ENCODE measurements around the gene TBC1D4.

TBC1D4 gene

DNA sequence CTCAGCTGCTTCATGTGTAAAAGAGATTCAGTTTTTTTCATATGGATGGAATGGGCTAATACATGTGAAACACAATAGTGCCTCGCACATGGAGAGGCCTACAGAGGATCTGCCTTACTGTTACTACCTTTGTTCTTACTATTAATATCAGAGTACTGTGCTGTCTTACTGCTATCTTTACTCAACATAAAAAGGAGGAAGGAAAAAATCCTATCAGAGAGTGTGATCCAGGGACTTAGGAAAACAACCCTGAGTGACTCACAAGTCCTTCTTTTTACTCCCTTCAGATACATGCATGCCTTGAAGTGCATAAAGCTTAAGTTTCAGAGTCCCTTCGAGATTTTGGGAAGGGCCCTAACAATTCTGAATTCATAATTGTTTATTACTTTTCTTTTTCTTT lies 136.8 kb downstream of the TBC1D4 start:
- DNase-seq (ENCODE audit: low read depth, low spot score), result no peak
- H3K4me3 ChIP-seq (ENCODE audit: low read length), result no peak overlapping the region

DNA sequence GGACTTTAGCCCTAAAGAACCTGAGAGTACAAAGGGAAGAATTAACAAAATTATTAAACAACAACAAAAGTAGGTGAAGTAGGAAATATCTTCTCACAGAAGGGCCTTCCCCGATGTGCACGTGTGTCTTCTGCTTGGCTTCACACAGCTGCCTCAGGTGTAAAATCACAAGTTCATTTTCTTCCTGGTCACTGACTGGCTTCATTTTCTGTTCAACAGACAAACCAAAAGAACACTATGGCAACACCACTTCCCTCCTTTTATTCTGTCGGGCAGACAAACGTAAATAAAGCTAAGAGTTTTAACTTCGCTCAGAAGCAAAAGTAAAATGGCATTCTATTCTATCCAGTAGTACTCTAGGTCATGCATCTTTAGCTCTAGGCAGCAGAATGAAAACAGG lies 140.9 kb downstream of the TBC1D4 start:
- no peak overlapping the region for H3K4me3 ChIP-seq (ENCODE audit: low read length)
- no peak for DNase-seq (ENCODE audit: low read depth, low spot score)

DNA sequence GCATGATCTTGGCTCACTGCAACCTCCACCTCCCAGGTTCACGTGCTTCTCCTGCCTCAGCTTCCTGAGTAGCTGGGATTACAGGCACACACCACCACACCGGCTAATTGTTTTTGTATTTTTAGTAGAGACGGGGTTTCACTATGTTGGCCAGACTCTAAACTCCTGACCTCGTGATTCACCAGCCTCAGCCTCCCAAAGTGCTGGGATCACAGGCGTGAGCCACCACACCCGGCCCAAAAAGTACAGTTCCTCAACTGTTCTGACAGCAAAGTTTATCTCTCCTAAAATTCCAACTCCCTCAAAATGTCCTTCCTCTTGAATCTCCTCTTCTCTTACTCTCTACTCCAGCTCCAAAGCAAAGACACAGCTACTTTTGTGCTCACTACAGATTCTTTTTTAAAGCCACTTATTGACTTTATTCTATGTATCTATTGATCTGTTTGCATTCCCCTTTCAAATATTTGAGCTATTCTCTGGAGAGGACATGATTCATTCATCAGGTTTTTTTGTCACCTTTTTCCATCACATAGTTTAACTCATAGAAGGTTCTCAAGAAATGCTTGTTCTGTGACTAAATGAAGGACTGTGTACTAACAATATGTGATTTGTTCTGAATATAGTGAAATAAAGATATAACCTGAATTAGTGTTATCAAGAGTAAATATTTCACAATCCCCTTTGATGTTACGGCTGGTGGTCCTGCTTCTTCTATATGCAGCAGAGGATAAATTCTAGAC lies 142.2 kb downstream of the TBC1D4 start:
- DNase-seq (ENCODE audit: low read depth, low spot score), result no peak
- H3K4me3 ChIP-seq (ENCODE audit: low read length), result no peak overlapping the region

DNA sequence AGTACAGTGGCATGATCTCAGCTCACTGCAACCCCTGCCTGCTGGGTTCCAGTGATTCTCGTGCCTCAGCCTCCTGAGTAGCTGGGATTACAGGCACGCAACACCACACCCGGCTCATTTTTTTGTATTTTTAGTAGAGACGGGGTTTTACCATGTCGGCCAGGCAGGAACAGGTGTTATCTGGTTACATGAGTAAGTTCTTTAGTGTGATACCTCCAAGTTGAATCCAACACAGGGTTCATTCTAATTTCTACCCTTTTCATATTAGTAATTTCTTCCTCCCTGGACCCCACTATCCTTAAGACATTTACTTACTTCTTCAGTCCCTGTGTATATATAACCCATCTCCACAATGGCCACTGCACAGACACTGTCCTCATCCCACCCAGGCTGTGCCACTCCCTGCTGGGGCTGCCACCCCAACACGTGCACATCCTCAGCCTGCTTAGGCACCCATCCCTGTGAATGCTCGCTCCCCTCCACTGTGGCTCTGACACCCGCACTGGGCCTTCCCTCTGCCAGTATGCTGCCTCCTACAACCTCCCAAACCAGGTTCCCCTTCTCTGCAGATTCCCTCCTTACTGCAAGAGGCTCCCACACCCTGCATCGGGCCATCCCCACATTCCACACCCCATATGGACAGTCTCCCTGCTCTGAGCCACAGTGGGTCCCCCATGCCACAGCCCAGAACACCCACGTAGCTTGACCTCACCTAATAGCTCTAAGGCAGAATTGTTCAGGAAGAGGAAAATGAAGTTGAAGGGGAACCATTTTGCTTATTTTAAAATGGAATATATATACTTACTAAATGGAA lies 147.1 kb downstream of the TBC1D4 start:
- no peak overlapping the region for H3K4me3 ChIP-seq (ENCODE audit: low read length)
- no peak for DNase-seq (ENCODE audit: low read depth, low spot score)

DNA sequence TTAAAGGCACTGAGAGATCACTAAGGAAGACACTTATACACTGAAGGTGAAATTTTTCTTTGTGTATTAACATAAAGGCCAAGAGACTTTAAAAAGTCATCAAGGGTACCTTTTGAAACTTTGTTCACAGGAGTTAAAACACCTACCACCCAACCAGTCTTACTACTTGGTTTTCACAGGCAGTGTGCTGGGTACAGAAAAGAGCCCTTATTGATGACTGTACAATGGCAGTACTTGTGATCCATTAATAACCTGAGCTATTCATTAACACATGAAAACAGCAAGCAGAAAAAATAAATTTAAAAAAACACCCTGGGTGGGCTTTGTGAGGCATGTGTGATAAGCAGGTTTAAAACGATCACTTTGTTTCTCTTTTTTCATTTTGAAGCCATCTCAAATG lies 148.9 kb downstream of the TBC1D4 start:
- no peak overlapping the region for H3K4me3 ChIP-seq (ENCODE audit: low read length)
- no peak for DNase-seq (ENCODE audit: low read depth, low spot score)

DNA sequence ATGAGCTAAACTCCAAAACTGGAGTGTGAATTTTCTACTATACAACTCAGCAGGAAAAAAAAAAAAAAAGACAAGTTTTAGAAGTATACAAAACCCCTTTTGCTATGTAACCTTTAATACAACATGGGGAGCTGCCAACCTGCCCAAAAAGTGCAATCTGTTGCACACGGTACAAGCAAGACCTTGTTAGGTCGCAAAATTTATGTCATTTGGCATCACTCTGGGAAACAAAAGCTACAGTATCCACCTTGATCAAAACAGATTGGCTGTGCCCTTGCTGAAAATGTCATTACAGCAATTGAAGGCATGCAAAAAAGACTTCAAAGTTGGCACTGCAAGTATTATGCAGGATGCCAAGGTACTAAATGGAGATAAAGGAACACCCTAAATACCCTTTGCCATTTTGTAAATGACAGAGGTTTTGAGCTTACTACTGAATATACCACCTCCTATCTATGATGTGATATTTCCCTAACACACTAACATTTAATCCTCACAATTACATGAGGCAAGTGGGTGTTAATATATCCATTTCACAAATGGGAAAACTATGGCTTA lies 150.1 kb downstream of the TBC1D4 start:
- H3K4me3 ChIP-seq (ENCODE audit: low read length), result no peak overlapping the region
- no peak for DNase-seq (ENCODE audit: low read depth, low spot score)

DNA sequence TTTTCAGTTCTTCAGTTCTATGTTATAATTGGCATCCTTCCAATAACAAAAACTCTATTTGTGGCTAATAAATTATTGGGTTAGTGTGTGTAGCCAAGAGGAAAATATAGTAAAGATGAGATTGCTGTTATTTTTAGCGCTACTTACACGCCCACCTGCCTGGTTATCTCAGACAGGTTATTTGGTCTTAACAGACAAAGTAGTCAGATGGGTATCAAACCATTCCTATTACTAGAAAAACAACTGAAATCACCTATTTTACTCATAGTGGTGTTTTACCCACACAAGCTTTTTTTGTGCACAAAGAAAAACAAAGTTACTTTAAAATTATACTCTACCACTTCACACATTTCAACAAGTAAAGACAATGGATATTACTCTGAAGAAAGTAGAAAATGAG lies 151.2 kb downstream of the TBC1D4 start:
- DNase-seq (ENCODE audit: low read depth, low spot score), result no peak
- H3K4me3 ChIP-seq (ENCODE audit: low read length), result no peak overlapping the region

DNA sequence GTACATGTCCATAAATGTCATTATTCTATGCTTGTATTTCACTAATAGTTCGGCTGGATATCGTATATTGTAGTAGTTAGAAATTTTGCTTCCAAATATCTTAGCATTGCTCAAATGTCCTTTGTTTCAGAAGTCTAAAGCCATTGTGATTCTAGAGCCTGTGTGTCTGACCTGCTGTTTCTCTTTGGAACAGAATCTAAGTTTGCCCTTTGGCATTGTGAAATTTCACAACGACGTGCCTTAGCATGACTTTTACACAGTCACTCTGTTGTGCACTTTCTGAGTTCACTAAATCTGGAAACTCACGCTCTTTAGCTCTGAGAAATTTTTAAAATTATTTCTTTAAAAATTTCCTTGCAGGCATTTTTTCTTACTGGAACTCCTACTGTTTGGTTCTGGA lies 152.2 kb downstream of the TBC1D4 start:
- no peak overlapping the region for H3K4me3 ChIP-seq (ENCODE audit: low read length)
- no peak for DNase-seq (ENCODE audit: low read depth, low spot score)

DNA sequence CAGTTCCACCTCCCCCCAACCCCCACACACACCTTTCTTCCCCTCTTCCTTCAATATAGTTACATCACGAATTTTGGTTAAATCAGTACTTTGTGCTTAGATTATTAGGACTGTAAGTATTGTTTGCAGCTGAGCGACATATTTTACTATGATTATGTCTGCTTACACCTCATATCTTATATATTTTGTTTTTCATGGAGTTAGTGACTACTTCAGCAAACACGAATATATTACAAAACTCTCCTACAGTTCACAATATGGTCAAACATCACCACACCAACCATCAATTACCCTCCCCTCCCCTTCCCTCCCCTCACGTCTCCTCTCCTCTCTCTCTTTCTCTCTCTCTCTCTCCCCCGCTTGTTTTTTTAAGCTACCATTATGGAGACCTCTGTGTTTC lies 152.9 kb downstream of the TBC1D4 start:
- no peak overlapping the region for H3K4me3 ChIP-seq (ENCODE audit: low read length)
- DNase-seq (ENCODE audit: low read depth, low spot score), result no peak

DNA sequence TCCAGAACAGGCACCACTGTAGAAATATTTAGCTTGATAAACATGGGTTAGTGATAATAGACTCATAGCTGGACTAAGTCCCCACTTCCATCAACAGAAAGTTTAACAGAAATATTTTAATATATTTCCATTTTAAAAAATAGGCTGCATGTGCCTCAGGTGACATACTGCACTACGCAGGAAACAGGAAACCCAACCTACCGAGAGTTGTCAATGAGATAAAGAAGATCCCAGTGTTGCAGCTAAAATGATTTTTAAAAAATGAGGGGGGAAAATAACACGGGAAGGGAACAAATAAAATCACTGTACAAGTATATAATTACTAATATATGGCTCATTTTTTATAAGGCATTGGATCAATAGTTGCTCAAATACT lies 154.8 kb downstream of the TBC1D4 start:
- peak overlapping the region; percentile 65 for H3K4me3 ChIP-seq (ENCODE audit: low read length)
- peak; percentile 38 for DNase-seq (ENCODE audit: low read depth, low spot score)

DNA sequence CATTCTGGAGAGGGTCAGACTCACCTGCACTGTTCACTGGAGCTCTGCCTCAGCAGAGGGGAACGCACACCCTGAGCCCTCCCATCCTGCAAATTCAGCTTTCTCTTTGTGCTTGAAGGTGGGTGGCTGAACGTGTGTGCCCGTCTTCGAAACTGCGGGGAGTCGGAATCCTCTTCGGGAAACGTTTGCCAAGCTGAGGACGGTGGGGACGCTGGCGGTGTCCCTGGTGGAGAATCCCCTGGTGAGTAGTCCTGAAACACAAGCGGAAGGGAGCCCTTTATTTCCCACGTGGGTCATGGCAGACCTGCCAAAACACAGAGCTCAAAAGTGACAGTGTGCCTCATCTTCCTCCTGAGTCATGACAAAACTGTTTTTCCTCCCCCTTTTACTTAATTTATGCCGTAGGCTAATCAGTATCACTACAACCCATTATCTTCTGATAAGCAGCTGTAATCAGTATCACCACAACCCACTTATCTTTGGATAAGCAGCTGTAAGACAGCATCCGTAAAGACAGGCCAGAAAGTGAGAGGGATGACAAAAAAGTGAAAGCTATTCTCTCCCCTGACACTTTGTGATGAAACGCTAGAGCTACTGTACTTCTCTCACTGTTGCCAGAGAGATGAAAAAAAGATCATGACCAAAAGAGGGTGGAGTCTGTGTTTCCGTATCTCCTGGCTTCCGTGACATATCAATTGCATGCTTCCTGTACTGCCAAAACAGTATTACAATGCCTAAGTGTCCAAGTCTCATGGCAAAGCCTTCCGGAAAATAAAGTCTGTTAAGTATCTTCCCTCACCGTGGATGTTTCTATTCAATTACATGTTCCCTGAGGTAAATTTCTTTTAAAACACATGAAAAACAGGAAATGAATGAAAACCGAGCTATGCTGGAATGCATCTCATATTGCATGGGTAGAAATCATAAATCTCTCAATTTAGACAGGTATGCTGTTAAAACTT lies 155.5 kb downstream of the TBC1D4 start:
- DNase-seq (ENCODE audit: low read depth, low spot score), result peak; percentile 94

DNA sequence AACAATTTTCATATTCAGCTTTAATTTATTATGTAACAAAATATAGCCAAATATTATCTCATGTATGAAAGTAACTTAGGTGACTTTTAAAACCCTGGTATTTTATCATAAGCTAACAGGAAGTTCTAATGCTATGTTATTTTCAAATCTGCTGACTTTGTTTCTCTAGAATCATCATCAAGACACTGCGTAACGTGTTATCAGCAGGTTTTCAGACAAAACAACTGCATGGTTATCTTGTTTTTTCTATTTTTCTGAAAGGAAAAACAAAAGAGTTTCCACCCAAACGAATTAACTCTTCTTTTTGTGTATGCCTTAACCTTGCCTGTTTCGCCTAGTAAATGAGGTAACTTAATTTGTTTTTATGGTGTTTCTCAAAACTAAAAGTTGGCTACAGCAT lies 156.3 kb downstream of the TBC1D4 start:
- H3K4me3 ChIP-seq (ENCODE audit: low read length), result peak overlapping the region; percentile 65
- DNase-seq (ENCODE audit: low read depth, low spot score), result no peak

More for the DNA sequence above, 155.5 kb downstream of the TBC1D4 start:
- peak overlapping the region; percentile 65 for H3K4me3 ChIP-seq (ENCODE audit: low read length)

DNA sequence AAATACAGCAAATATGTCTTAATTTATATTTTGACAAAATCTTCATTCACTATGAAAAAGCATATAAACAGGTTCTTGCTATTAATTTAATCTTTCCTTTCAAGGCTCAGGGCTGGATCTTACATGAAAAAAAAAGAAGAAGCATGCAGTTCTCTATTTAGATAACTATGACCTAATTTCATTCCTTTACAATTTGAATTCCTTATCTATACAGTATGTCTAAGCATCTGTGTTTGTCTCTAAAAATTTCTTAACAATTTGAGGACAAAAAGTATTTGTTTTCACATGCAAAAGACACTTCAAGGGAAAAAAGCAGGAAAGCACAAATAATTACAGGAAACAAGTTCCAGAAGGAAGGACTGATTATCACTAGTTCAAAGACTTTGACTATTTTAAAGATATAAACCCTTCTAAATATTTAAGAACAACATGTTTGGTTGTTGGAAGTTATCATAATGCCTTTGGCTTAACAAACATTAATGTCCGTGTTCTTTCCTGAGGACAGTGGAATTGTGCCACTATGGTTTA lies 157.5 kb downstream of the TBC1D4 start:
- H3K4me3 ChIP-seq (ENCODE audit: low read length), result peak overlapping the region; percentile 65

DNA sequence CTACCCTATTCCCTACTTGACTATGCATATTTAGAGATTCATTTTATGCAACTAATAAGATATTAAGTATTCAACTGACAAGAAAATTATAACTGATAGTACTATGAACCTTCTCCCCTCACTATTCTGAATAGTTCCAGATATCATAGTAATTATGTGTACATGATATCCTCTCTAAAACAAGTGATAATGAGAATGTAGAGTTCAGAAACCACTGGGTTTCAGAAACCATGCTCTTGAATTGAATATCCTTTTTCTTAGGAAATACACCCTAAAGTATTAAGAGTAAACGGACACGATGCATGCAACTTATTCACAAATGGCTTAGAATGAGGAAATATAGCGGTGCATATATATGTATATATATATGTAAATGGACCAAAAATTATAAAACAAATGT lies 160.9 kb downstream of the TBC1D4 start:
- no peak overlapping the region for H3K4me3 ChIP-seq (ENCODE audit: low read length)
- DNase-seq (ENCODE audit: low read depth, low spot score), result no peak

More for the DNA sequence above, 157.5 kb downstream of the TBC1D4 start:
- no peak for DNase-seq (ENCODE audit: low read depth, low spot score)

DNA sequence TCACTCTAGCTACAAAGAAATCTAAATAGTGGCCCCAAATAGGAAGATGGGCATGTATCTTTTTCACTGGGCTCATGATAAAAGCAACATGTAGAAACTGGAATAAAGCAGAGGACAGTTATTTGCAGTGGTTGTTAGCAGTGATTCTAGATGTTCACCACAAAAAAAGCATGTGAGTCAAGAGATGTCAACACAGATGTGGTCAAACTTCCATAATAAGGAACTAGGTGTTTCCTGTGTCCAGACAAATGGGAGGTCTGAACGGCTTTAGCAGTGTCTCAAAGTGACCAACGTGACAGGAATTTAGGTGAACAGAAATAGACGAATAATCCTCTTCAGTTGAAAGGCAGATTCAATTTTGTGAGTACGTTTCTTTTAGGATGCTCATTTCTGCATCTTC lies 162.7 kb downstream of the TBC1D4 start:
- DNase-seq (ENCODE audit: low read depth, low spot score), result no peak
- H3K4me3 ChIP-seq (ENCODE audit: low read length), result no peak overlapping the region

DNA sequence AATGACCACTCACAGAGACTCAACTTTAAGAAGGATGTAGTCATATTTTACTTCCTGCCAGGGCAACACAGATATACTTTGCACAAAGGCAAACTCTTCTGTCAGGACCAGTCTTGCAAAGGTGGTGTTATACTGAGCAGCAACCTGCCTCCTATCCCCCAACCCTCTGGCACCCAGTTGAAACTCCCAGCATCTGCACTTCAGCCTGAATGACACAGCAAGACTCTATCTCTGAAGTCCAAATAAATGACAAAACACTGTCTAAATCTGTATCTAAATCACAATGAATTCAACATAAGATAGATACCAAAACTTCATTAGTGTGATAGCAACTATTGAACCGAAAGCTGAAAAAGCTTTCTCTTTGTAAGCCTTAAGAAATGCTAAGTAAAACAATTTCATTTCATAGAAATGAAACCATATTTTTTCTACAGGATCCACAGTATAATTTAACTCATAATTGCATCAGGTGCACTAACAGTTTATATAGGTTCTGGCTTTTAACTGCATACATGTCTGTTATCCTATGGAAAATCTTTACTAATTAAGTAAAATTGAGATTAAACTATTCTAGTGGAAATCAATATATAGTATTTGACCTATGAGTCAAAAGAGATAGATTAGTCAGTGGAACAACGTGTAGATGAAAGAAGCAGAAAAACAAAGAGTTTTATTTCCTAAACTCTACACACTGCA lies 163.7 kb downstream of the TBC1D4 start:
- no peak for DNase-seq (ENCODE audit: low read depth, low spot score)
- H3K4me3 ChIP-seq (ENCODE audit: low read length), result no peak overlapping the region

DNA sequence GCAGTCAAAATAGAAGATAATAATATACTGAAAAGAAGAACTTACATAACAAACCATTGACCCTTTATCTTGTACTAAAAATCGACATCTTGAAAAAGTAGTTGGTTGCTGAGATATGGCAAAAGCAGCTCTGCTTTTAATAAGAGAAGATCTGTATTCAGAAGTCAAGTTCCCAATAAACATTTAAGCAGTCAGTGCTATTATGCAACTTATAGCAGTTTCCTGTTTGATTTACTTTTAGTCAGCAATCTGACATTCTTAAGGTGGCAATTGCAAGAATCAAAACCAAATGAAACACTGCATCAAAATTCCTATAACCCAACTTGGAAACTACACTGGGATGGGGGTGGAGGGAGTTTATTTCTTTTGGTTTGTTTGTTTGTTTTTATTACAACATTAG lies 165.5 kb downstream of the TBC1D4 start:
- H3K4me3 ChIP-seq (ENCODE audit: low read length), result no peak overlapping the region
- no peak for DNase-seq (ENCODE audit: low read depth, low spot score)

DNA sequence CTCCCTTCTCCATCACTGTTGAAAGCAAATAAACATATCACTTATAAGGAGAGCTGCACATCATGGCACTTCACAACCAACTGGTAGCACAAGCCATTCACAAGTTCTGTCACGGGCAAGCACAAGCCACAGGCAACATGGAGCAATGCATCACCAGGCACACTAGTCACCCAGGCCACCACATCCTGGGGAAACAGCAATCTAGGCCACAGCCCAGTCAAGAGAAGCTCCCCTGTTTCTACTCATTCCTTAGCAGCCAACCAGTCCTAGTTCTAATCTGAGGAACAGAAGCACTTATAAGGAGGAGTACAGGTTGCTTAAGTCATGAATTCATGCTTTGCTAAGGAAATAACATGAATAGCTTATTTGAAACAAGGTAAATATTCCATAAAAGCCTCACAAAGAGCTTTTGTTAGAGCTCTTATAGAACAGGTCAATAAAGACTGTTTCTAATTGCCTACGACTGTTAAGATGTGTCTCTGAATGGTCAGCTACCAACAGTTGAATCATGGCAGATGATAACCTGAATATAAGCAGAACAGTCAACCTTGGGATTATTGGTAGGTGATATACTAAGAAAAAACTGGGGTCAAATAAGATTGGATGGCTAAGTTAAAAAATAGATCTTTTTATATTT lies 169.0 kb downstream of the TBC1D4 start:
- no peak overlapping the region for H3K4me3 ChIP-seq (ENCODE audit: low read length)
- DNase-seq (ENCODE audit: low read depth, low spot score), result peak; percentile 87
